Skeletal muscle tissue (tissue), 4 donors: ENCODE data around the gene CNTN2. TPM values are rescaled to one million over a fixed set of nuclear protein-coding genes. Genes with fewer than 3 reads are reported as not detected.

Experiments used
- H3K27ac ChIP-seq: one replicate; pipeline ENCODE4 v1.7.0; 2013; ENCODE audit warnings: mild to moderate bottlenecking, low read depth, low read length, inconsistent platforms
- H3K27me3 ChIP-seq, 3 donors: one replicate each; pipeline ENCODE4 v1.7.0; 2013; ENCODE audit warnings: low read length in 3 of 3; ENCODE audit not compliant: control insufficient read depth in 3 of 3, insufficient read depth in 3 of 3
- H3K36me3 ChIP-seq, 3 donors: one replicate each; pipeline ENCODE4 v1.7.0; 2013; ENCODE audit warnings: low read length in 3 of 3; ENCODE audit not compliant: control insufficient read depth in 3 of 3, insufficient read depth in 3 of 3
- H3K4me1 ChIP-seq, 3 donors: one replicate each; pipeline ENCODE4 v1.7.0; 2013; ENCODE audit warnings: low read length in 3 of 3, mild to moderate bottlenecking in 3 of 3; ENCODE audit not compliant: control insufficient read depth in 3 of 3, insufficient read depth in 3 of 3
- H3K4me3 ChIP-seq, 3 donors: one replicate each; pipeline ENCODE4 v1.7.0; 2013; ENCODE audit warnings: low read length in 3 of 3
- H3K9ac ChIP-seq, 3 donors: one replicate each; pipeline ENCODE4 v1.7.0; 2013; ENCODE audit warnings: low read length in 3 of 3, mild to moderate bottlenecking in 3 of 3, moderate library complexity in 2 of 3, low read depth in 1 of 3
- H3K9me3 ChIP-seq, 3 donors: one replicate each; pipeline ENCODE4 v1.7.0; 2013; ENCODE audit warnings: low read length in 3 of 3; ENCODE audit not compliant: control insufficient read depth in 3 of 3
- total RNA-seq: library from RNA; depleted of rRNA; stranded (reverse); fragments of >200 nt; gene quantifications from one replicate; pipeline ENCODE4 v1.2.3, GENCODE V29; 2014
- donor health status: Osteomylitis.

Gene CNTN2
- total RNA-seq, 1 donor from 2014 or later, result 2.6 TPM

- Histone ChIP-seq H3K9ac (no peak overlapping the region), H3K27ac (no peak overlapping the region), H3K4me3 (no peak overlapping the region), H3K4me1 (peaks cover 0 to 10% (median 2%) of the 10 kb centered on the region in 3 donors), H3K27me3 (peaks cover 0 to 14% (median 6%) of the 10 kb centered on the region in 3 donors), H3K36me3 (no peaks in the 10 kb centered on the region), H3K9me3 (no peaks in the 10 kb centered on the region)
Measured at GRCh38 chr1:205009670-205010069, 33.3 kb upstream of the CNTN2 start.

GRCh38 chr1:205012391-205013140 is 30.4 kb upstream of the CNTN2 start:
- Histone ChIP-seq H3K27me3 (peaks cover 0 to 19% (median 6%) of the 10 kb centered on the region in 3 donors), H3K36me3 (no peaks in the 10 kb centered on the region), H3K9me3 (no peaks in the 10 kb centered on the region), H3K4me3 (no peak overlapping the region), H3K9ac (no peak overlapping the region), H3K27ac (no peak overlapping the region), H3K4me1 (peaks cover 0 to 10% (median 2%) of the 10 kb centered on the region in 3 donors)

- Histone ChIP-seq H3K27ac (no peak overlapping the region), H3K4me3 (no peak overlapping the region), H3K36me3 (no peaks in the 10 kb centered on the region), H3K4me1 (peaks cover 0 to 10% (median 2%) of the 10 kb centered on the region in 3 donors), H3K9ac (no peak overlapping the region), H3K27me3 (peaks cover 0 to 24% (median 6%) of the 10 kb centered on the region in 3 donors), H3K9me3 (no peaks in the 10 kb centered on the region)
Measured at GRCh38 chr1:205013683-205014367, 29.2 kb upstream of the CNTN2 start.

- Histone ChIP-seq H3K27me3 (peaks cover 0 to 28% (median 9%) of the 10 kb centered on the region in 3 donors), H3K4me1 (peaks cover 0 to 10% (median 2%) of the 10 kb centered on the region in 3 donors), H3K9me3 (no peaks in the 10 kb centered on the region), H3K36me3 (no peaks in the 10 kb centered on the region), H3K9ac (no peak overlapping the region), H3K4me3 (no peak overlapping the region), H3K27ac (no peak overlapping the region)
Measured at GRCh38 chr1:205014783-205015182, 28.2 kb upstream of the CNTN2 start.

- H3K36me3 ChIP-seq, result no peaks in the 10 kb centered on the region
- H3K27ac ChIP-seq, result no peak overlapping the region
- H3K9me3 ChIP-seq, result no peaks in the 10 kb centered on the region
- peaks cover 0 to 10% (median 2%) of the 10 kb centered on the region in 3 donors for H3K4me1 ChIP-seq
- H3K4me3 ChIP-seq, result no peak overlapping the region
- H3K27me3 ChIP-seq, result peaks cover 0 to 33% (median 14%) of the 10 kb centered on the region in 3 donors
- H3K9ac ChIP-seq, result no peak overlapping the region
Measured at GRCh38 chr1:205015241-205015640, 27.8 kb upstream of the CNTN2 start.

DNA sequence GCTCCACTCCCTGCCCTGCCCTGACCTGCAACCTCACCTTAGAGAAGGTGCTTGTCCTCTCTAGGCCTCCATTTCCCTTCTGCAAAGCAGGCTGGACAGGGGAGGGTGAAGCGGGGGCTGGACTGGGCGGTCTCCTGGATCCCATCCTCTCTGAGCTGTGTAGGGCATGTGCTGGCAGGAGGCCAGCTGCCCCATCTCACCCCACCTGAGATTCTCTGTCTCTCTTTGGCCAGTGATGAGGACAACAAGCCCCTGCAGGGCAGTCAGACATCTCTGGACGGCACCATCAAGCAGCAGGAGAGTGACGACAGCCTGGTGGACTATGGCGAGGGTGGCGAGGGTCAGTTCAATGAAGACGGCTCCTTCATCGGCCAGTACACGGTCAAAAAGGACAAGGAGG is 26.9 kb upstream of the CNTN2 start:
- no peak overlapping the region for H3K27ac ChIP-seq
- peaks cover 0 to 36% (median 22%) of the 10 kb centered on the region in 3 donors for H3K27me3 ChIP-seq
- H3K36me3 ChIP-seq, result no peaks in the 10 kb centered on the region
- H3K4me3 ChIP-seq, result no peak overlapping the region
- peaks cover 0 to 10% (median 2%) of the 10 kb centered on the region in 3 donors for H3K4me1 ChIP-seq
- H3K9ac ChIP-seq, result no peak overlapping the region
- no peaks in the 10 kb centered on the region for H3K9me3 ChIP-seq

- peaks cover 0 to 10% (median 2%) of the 10 kb centered on the region in 3 donors for H3K4me1 ChIP-seq
- H3K9ac ChIP-seq, result no peak overlapping the region
- no peaks in the 10 kb centered on the region for H3K9me3 ChIP-seq
- H3K4me3 ChIP-seq, result no peak overlapping the region
- H3K27ac ChIP-seq, result no peak overlapping the region
- no peaks in the 10 kb centered on the region for H3K36me3 ChIP-seq
- H3K27me3 ChIP-seq, result peaks cover 0 to 36% (median 22%) of the 10 kb centered on the region in 3 donors
Measured at GRCh38 chr1:205016584-205016983, 26.4 kb upstream of the CNTN2 start.

DNA sequence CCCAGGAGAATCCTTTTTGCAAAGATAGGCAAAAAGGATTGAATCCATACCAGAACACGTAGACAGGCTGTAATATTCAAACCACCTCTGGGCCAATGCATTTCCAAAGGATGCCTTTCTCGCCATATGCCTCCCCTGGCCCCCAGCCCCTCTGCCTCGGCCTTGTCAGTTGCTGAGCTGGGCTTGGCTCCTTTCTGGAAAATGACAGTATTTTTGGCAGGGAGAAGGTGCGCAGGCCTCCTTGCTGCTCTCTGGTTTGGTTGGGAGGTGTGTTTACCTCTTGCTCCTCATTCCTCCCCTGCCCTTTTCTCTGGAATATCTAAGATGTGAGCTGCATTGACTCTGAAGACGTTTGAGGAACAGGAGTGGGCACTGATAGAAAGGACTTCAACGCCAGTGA is 26.0 kb upstream of the CNTN2 start:
- Histone ChIP-seq H3K27me3 (peaks cover 0 to 35% (median 22%) of the 10 kb centered on the region in 3 donors), H3K4me1 (peaks cover 0 to 10% (median 2%) of the 10 kb centered on the region in 3 donors)

GRCh38 chr1:205017766-205018165 is 25.2 kb upstream of the CNTN2 start:
- no peak overlapping the region for H3K9ac ChIP-seq
- no peak overlapping the region for H3K27ac ChIP-seq
- H3K9me3 ChIP-seq, result no peaks in the 10 kb centered on the region

More for the DNA sequence above, 26.0 kb upstream of the CNTN2 start:
- Histone ChIP-seq H3K36me3 (no peaks in the 10 kb centered on the region), H3K27ac (no peak overlapping the region), H3K9me3 (no peaks in the 10 kb centered on the region), H3K4me3 (no peak overlapping the region), H3K9ac (no peak overlapping the region)

DNA sequence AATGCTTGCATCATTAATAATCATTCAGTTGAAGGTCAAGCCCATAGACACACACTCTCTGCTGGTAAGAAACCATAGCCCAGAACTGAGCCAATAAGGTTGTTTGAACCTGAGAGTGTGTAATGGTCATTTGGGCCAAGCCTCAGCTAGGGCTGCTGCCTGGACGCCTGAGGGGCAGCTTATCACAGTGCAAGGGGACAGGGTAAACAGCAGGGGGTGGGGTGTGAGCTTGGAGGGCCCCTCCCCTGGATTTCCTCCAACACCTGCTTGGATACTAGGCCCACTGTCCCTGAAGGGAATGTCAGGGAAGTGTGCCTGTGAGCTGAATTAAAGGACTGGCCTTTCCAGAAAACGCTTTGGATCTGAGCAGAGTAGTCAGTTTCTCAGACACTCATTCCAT is 24.6 kb upstream of the CNTN2 start:
- Histone ChIP-seq H3K27ac (no peak overlapping the region), H3K36me3 (no peaks in the 10 kb centered on the region), H3K4me1 (peaks cover 0 to 10% (median 0%) of the 10 kb centered on the region in 3 donors), H3K27me3 (peaks cover 0 to 37% (median 22%) of the 10 kb centered on the region in 3 donors), H3K4me3 (no peak overlapping the region), H3K9ac (no peak overlapping the region), H3K9me3 (no peaks in the 10 kb centered on the region)

More at GRCh38 chr1:205017766-205018165, 25.2 kb upstream of the CNTN2 start:
- Histone ChIP-seq H3K36me3 (no peaks in the 10 kb centered on the region), H3K4me1 (peaks cover 0 to 10% (median 2%) of the 10 kb centered on the region in 3 donors), H3K27me3 (peaks cover 0 to 33% (median 22%) of the 10 kb centered on the region in 3 donors), H3K4me3 (no peak overlapping the region)
